GM19455 (cell line): ENCODE data around the gene DYNLL2.
"Not testable (repeated sequence)": the region's sequence is repeated elsewhere in the genome, so short reads cannot be mapped to it uniquely, and the experiment has no call there.

Experiments
- ATAC-seq: cut with Tn5 transposase; IDR thresholded peaks from one replicate; pipeline ENCODE4 v1.9.1; 2021; ENCODE audit not compliant: unreplicated experiment

The DYNLL2 gene

DNA sequence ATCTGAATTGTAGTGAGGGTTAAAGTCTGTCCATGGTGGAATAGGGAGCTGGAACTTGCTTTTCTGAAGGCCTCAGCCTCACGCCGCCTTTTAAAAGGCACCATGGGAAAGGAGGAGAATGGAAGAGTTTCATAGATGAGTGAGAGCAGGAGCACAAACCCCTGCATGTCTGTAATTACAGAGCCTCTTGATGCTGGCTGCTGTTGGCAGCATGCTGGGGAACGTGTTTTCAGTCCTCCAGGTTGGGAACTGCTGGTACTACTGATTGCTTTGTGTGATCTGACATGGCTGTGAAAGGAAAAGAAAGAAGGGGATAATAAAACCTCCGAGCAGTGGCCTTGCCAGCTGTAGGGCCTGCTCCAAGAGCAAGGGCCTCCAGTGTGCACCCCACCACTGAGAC lies 16.8 kb upstream of the DYNLL2 start:
- no peak for ATAC-seq

DNA sequence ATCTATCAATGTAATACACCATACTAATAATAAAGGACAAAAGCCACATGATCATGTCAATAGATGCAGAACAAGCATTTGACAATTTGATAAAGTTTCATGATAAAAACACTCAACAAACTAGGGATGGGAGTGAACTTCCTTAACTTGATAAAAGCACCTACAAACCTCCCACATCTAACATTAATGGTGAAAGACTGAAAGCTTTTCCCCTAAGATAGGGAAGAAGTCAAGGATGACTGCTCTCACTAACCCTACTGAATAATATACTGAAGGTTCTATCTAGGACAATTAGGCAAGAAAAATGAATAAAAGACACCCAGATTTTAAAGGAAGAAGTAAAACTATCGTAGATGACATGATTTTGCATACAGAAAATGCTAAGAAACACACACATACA lies 10.4 kb upstream of the DYNLL2 start:
- no peak for ATAC-seq

DNA sequence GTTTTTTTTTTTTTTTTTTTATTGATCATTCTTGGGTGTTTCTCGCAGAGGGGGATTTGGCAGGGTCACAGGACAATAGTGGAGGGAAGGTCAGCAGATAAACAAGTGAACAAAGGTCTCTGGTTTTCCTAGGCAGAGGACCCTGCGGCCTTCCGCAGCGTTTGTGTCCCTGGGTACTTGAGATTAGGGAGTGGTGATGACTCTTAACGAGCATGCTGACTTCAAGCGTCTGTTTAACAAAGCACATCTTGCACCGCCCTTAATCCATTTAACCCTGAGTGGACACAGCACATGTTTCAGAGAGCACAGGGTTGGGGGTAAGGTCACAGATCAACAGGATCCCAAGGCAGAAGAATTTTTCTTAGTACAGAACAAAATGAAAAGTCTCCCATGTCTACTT lies 10.0 kb upstream of the DYNLL2 start:
- not testable (repeated sequence) for ATAC-seq

DNA sequence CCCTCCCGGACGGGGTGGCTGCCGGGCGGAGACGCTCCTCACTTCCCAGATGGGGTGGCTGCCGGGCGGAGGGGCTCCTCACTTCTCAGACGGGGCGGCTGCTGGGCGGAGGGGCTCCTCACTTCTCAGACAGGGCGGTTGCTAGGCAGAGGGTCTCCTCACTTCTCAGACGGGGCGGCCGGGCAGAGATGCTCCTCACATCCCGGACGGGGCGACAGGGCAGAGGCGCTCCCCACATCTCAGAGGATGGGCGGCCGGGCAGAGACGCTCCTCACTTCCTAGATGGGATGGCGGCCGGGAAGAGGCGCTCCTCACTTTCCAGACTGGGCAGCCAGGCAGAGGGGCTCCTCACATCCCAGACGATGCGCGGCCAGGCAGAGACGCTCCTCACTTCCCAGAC lies 8.8 kb upstream of the DYNLL2 start:
- not testable (repeated sequence) for ATAC-seq

DNA sequence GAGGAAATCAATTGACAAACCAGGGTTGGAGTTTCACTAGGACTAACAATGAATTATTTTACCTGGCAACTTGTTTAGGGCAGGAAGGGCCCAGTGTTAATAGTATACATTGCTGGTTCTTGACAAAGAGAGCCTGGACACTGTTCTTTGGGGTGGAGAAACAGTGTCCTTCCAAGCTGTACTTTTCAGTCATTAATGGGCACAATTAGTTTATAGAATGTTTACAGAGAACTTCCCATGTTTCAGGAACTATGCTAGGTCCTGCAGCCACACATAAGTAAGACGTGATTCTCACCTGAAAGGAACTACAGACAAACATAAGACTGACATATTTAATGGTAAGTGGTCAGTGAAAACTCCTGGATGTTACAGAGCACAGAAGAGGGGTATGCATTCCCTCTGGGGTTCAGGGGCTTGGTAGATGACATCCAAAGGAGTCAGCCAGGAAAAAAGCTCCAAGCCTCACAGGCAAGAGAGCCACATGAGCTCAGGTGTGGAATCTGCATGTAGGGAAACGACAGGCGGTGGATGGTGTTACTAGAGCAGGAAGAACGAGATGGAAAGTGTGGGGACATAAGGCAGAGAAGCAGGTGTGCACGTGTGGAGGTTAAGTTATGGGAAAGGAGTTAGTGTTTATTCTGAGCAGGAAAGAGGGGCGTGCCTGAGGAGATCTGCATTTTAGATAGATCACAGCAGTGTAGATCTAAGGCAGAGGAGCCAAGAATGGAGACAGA lies 3.8 kb upstream of the DYNLL2 start:
- no peak for ATAC-seq

DNA sequence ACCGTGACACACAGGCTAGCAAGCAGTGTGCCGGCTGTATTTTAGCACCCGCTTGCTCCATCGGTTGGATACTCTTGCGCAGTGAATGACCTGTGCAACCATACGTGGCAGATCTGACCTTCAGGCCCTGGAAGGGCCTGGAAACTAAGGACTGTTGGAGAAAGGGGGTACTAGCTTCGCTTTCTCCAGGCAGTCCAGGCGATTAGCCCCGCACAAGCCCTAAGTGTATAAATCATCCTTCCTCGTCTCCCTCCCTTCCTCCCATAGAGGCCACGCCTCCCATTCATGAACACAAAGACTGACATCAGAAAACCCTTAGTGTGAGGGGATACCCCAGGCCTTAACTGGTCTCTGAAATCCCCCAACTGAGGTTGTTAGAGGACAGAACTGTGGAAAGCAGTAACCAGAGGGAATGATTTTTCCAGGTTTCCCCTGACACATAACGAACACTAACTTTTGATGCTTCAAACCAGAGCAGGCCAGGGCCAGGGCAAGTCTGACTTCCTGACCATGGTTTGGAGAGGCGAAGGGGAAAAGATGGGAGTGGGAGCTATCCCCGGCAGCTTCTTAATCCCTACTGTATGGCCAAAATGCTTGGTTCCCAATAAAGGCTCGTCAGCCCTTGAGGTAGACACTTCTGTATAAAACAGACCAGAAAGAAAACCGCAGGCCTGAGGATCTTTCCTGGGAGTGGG lies 1.4 kb upstream of the DYNLL2 start:
- ATAC-seq, result no peak

DNA sequence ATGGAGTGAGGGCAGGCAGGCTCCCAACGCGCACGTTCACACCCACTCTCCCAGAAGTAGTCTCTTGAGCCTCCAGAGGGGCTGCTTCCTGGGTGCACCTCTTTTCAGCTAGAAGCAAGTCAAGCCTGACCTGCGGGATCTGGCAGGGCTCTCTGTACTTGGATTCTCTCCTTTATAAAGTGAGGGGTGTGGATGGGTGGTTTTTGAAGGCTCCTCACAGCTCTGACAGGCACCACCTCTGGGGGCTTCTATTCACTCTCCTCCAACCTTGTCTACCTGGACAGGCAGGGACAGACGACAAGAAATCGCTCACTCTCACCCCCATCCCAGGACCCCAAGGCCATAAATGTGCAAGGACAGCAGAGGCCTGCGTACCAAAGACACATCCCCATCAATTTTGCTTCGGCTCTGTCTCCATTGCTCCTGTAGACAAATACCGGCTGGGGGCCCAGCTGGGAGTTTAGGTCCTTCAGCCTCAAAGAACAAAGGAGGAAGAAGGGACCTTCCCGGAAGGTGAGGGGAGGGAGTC lies 814 bp upstream of the DYNLL2 start:
- no peak for ATAC-seq

DNA sequence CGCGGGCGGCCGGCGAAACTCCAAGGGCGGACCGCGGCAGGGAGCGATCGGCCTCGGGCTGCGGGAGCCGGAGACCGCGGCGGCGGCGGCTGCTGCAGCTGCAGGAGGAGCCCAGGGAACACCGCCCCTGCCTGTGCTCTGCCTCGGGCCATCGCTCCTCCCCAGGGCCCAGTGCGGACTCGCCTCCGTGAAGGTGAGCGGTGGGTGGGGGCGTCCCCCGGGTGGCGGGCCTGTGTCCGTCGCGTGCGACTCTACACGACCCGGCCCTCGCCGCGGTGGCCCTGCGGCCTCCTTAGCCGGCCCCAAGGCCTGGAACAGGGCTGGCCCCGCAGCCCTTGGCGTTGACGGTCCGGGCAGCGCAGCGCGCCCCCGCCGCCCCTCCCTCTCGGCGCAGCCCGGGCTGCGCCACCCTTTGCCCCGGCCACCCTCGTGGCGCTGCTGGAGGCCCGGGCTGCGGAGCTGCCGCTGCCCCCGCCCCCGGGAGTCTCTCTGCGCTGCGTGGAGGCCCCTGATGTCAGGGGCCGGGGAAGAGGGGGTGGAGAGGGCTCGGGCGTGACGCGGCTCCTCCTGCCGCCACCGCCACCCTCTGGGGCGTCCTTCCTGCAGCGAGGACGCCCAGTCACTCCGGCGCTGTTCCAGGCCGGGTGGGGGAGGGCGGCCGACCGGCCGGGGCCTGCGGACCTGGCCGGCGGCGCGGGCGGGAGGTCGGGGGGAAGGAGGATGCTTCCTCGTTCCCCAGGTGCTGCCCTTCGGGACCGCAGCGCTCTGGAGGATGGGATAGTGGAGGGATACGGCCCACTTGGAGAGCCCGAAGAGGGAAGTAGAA lies 485 bp downstream of the DYNLL2 start:
- ATAC-seq, result peak; percentile 45

DNA sequence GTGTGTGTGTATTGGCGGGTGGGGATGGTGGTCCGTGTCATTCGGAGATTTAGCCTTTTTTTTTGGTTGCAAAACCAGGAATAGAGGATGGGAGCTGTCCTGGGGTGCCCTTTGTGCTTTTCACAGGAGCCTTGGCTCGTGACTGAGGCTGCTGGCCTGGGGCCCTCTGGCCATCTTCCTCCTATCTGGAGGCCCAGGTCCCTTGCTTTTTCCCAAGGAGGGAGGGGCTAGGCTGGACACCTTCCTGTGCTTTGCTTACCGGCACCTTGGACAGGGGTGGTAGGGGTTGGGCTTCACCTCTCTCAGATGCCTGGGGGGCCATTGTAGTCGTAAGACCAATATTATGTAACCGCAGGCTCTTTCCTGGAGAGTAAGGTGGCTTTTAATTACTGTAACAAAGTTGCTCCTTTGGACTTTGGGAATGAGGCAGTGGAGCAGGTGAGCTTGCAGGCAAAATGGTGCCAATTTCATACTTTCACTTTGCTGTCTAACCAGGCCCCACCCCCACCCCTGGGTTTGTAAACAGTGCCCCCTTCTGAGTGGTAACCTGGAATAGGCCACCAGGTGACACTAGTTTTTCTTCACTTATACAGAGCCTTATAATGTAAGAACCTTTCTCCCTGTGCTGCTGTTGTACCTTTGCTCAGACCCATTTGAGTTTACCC lies 1.2 kb downstream of the DYNLL2 start:
- ATAC-seq, result no peak

DNA sequence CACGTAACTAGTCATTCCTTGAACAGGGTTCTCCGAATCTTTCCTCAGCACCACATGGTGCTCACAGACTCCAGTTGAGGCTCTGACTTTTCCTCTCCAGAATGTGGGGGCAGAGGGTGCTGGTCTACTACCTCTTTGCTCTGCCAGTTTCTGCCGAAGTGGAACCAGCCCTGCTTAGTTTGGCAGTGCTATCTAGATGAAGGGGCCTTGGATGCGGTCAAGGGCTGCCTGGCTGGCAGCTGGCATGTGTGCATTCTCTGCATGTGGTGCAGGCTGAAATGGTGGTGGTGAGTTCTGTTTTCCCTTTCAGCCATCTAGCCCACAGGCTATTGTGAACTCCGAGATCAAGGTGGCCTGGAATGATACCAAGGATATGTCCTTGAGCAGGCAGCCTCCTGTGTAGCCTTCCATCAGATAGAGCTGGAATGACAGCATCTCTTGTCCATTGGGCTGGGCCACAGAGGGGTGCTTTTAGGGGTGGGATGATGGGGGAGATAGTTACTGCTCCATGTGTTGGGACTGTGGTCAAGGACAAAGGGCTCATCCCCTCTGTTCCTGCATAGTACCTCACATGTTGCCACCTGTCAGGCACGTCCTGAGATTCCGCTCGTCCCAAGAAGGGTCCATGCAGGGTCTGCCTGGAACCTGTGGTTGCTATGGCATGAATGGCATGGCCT lies 2.0 kb downstream of the DYNLL2 start:
- no peak for ATAC-seq

DNA sequence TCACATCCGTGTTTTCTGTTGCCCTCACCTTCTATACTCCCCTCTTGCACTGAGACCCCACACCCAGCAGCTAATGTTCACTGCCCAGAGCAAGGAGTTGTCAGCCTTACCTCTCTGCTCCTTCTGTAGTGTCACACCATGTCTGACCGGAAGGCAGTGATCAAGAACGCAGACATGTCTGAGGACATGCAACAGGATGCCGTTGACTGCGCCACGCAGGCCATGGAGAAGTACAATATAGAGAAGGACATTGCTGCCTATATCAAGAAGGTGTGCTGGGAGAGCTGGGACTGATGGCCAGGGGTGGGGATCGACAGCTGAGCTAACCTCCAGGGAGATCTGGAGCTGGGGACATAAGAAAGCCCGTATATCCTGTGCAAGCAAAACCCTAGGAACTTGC lies 3.7 kb downstream of the DYNLL2 start:
- no peak for ATAC-seq

DNA sequence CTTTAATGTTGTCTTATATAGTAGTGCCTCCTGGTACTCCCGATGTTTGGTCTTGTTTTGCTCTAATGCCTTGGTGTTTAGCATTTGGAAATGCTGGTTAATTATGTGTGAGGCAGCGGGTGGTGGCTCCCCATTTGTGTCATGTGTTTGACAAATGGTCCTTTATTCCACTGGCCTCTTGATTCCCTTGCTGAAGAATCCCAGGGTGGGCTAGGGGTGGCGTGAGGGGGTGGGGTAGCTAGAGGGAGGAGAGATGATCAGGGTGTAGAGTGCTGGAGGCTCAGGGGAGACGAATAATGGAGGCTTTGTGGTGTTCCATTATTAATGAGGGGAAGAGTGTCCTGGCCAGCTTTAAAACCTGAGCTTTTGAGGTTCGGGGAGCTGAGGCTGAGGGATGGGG lies 5.4 kb downstream of the DYNLL2 start:
- ATAC-seq, result no peak

DNA sequence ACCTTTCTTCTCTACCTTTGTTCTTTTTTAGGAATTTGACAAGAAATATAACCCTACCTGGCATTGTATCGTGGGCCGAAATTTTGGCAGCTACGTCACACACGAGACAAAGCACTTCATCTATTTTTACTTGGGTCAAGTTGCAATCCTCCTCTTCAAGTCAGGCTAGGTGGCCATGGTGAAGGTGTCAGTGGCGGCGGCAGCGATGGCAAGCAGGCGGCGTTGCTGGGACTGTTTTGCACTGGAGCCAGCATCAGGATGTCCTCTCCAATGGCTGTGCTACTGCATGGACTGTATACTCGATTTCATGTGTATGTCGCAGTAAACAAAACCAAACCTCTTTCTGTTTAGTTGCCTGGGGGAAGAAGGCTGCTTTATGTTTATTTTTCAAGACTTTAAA lies 5.9 kb downstream of the DYNLL2 start:
- no peak for ATAC-seq

DNA sequence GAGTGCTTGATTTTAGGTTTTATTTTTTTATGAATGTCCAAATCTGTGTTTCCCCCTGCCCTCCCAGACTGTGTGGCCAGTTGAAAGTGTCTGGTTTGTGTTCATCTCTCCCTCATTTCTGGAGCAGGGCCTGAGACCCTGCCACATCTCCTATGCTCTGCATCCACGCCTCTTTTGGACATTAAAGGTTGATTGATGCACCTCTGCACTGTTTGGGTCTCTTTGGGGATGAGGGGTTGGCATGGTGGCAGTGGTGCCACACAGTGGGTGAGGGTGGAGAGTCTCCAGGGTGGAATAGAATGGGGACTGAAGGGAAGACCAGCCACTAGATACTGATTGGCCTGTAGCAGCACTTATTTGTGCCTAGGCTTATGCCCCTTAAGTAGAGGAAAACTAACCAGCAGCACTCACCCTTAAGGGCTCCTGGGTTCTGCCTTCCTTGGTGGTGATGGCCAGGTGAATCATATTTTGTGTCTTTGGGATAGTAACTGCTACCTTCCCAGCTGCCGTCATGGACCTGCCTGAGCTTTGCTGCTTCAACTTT lies 7.9 kb downstream of the DYNLL2 start:
- no peak for ATAC-seq

DNA sequence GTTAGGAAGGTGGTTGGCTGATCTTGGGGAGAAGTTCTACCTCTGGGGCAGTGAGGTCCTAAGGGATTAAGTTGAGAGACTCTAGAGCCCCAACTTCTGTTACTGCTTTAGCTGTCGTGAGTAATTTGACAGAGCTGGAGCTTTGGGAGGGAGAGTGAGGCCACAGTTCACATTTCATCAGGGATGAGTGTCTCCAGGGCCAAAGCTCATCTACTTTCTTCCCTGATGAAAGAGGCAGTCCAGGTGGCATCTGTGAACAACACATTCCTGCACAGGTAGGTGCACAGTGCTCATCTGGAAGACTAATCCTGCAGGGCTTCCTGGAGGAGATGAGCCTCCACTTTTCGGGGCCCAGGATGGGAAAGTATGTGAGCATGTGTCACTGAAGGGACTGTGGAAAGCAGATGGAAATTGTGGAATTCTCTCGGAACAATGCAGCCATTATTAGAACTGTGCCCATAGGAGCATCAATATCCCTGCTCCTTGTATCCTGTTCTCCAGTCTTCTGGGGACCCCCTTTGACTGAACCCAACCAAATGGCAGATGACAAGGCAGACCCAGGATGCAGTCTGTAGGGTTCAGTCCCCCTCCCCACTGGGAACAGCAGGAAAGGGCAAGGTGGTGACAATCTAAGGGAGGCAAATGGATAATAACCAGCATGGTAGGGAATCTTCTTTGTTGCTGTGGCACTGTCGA lies 9.0 kb downstream of the DYNLL2 start:
- ATAC-seq, result no peak

DNA sequence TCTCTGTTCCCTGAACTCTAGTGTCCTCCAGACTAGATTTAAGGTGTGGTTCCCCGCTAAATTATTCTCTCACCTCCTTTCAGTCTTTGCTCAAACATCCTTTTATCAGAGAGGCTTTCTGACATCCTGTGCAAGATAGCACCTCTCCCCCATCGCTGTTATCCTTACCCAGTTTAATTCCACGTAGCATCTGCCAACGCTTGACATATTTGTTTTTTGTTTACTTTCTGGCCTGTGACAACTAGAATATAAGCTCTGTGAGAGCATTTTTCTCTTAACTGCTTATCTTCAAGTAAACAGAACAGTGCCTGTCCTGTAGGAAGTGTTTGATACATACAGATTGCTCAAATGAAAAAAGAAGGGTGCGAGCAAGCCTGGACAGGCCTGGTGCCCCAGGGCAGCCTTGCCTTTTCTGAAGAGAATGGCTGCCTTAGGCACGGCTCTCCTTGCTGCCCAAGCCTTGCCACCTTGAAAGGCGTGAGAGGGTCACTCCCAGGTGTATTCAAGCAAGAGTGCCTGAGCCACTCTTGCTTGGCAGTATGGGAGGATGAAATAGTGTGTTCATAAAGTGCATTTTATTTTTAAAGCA lies 9.7 kb downstream of the DYNLL2 start:
- no peak for ATAC-seq

DNA sequence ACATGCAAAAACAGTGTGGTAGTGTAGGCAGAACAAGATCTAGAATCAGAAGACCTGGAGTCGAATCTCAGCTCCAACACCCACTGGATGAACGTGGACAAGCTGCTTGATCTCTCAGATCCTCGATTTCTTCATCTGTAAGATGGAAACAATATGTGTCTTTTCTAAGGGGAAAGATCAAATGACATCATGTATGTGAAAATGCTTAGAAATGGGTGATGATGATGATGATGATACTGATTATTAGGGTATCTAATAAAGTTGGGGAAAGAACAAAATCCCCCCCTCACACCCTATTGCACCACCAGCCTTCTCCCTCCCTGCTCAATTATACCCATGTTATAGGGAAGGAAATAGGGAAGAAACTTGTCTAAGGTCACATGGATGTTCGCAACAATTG lies 10.9 kb downstream of the DYNLL2 start:
- no peak for ATAC-seq

DNA sequence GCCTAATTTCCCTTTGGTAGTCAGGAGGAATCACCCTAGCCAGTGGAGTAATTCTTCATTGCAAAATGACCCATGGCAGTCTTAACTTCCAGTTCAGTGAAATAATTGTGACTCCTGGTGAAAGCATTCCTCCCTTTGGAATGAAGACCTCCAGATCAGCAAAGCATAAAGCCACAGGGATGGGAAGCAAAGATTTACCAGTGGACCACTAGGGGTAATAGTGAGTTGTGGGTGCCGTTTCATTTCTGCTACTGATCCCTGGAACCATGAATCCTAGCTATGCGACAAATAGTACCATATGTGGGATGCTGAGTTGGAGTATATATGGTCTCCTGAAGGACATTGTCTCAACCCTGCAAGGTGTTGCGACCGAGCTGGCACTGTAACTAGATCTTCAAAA lies 13.7 kb downstream of the DYNLL2 start:
- ATAC-seq, result no peak

DNA sequence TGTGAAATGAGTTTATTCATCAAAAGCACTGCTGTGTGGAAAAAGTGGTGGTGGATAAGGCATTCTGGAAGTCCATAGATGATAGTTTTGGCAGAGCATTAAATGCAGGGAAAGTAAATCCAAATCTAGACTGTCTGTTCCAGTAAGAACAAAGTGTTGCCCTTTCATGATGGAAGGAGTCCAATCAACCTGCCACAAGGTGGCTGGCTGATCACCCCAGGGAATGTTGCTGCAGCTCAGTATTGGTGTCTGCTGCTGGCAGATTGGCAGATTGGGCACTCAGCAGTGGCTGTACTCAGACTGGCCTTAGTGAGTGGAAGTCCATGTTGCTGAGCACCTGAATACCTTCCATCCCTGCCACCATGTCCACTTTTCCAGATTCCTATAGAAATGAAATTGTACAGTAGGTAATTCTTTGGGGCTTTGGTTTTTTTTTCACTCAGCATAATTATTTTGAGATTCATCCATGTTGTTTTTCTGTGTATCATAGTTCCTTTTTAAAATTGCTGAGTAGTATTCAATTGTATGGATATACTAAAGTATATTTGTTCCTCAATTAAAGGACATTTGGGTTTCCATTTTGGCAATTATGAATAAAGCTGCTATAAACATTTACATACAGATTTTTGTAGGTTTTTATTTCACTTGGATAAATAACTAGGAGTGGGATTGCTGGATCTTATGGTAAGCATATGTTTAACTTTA lies 14.3 kb downstream of the DYNLL2 start:
- ATAC-seq, result no peak
